Measurements from ENCODE around the gene RPL36.

DNA sequence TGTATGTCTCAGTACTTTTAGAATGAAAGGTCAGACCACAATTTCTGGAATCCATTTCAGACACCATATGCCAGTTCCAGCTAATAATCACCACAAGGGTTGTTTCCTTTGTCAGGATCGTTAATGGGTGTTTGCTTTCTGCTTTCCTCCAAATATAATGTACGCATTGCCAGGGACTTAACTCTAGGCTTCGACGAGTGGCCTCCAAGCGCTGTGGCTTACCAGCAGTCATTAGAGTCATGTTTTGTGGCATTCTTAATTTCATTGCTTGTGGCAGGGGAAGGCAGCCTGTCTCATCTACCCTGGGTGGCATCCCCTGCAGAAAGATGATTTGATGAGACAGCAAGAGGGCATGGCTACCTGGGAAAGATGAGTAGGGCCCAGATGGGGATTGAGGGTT lies 44.7 kb upstream of the RPL36 start:
- no peak for TF ChIP-seq CTCF (IDR thresholded peaks at IDR 0.05)
- TF ChIP-seq POLR2AphosphoS5 (IDR thresholded peaks at IDR 0.05) = no peak
- no peak for TF ChIP-seq POLR2A (IDR thresholded peaks at IDR 0.05)
- no peak for TF ChIP-seq EP300 (IDR thresholded peaks at IDR 0.05)

Measured in sigmoid colon (tissue), 4 donors.